Transverse colon (tissue), 4 donors: ENCODE results near the gene KATNBL1. TPM values are rescaled to one million over a fixed set of nuclear protein-coding genes. Genes with fewer than 3 reads are reported as not detected.

Source experiments
- DNase-seq: peaks from one replicate; pipeline ENCODE4 v3.0.0-alpha.2; 2019
- H3K27ac ChIP-seq, 4 donors: fragments of 200-600 bp; sonication (generic); 2 replicates each; pipeline ENCODE4 v1.5.1; 2016 to 2018; ENCODE audit warnings: inconsistent platforms in 4 of 4
- H3K27me3 ChIP-seq: fragments of 200-600 bp; sonication (generic); 2 replicates; pipeline ENCODE4 v1.5.1; 2017; ENCODE audit warnings: inconsistent platforms
- H3K36me3 ChIP-seq, 4 donors: fragments of 200-600 bp; sonication (generic); 2 replicates each; pipeline ENCODE4 v1.5.1; 2017 to 2019; ENCODE audit warnings: inconsistent platforms in 4 of 4
- H3K4me1 ChIP-seq, 4 donors: fragments of 200-600 bp; sonication (generic); 2 replicates each; pipeline ENCODE4 v1.5.1; 2017 to 2020; ENCODE audit warnings: inconsistent platforms in 4 of 4
- H3K4me3 ChIP-seq, 4 donors: fragments of 200-600 bp; sonication (generic); 1 replicate in 1 of 4; 2 replicates in 3 of 4; pipeline versions ENCODE4 v1.5.1 to v1.6.1; 2017 to 2019; ENCODE audit warnings: inconsistent platforms in 4 of 4
- H3K9me3 ChIP-seq, 2 donors: fragments of 200-600 bp; sonication (generic); 2 replicates each; pipeline ENCODE4 v1.5.1; 2017 to 2019; ENCODE audit warnings: inconsistent platforms in 2 of 2
- CTCF ChIP-seq, 5 experiments: fragments of 200-600 bp in 3 of 5; fragments of 450-650 bp in 2 of 5; sonication (generic) in 3 of 5; IDR thresholded peaks; 1 replicate in 2 of 5; 2 replicates in 3 of 5; pipeline ENCODE4 v1.5.1; 2016 to 2017; ENCODE audit warnings: antibody characterized with exemption in 5 of 5, inconsistent platforms in 3 of 5, mild to moderate bottlenecking in 2 of 5, moderate library complexity in 1 of 5
- EP300 ChIP-seq: sonication (generic); formaldehyde crosslinking; IDR thresholded peaks from one replicate; pipeline ENCODE4 v1.6.1; 2017; ENCODE audit warnings: antibody characterized with exemption, low read depth
- POLR2A ChIP-seq: fragments of 450-650 bp; IDR thresholded peaks from one replicate; pipeline ENCODE4 v1.6.1; 2016; ENCODE audit warnings: antibody characterized with exemption, mild to moderate bottlenecking, moderate library complexity
- POLR2AphosphoS5 ChIP-seq, 3 donors: sonication (generic); formaldehyde crosslinking; IDR thresholded peaks; one replicate each; pipeline ENCODE4 v1.6.1; 2016; ENCODE audit warnings: antibody characterized with exemption in 3 of 3
- WGBS, 2 donors: methylation state at CpG; one replicate each; pipeline ENCODE4 v1.1.5; 2018; ENCODE audit warnings: low coverage in 1 of 2; 5-methylcytosine and 5-hydroxymethylcytosine counted together
- in situ Hi-C, 4 donors: fragments of 200-750 bp; cut with MboI; loops; one replicate each; pipeline versions ENCODE4 v1.15.0 to v1.15.1; 2017; ENCODE audit warnings: low sequenced_read_pairs in 3 of 4, low pct_ligation_motif_present in 1 of 4, low pct_unique_long_range_greater_than_20kb in 1 of 4
- intact Hi-C: fragments of 100-400 bp; cut with DNase I; formaldehyde crosslinking; loops from one replicate; pipeline ENCODE4 v1.15.1; 2023; ENCODE audit warnings: low total_unique reads
- total RNA-seq, 4 donors: library from RNA; depleted of rRNA; stranded (reverse); fragments of >200 nt; gene quantifications; one replicate each; pipeline ENCODE4 v1.1.0, GENCODE V29; 2016

KATNBL1 gene
- total RNA-seq, 4 donors from 2014 or later: 41.1 to 137 (median 80.3) TPM

- DNase-seq: no peak
- no peak overlapping the region for H3K27ac ChIP-seq
- no peaks in the 10 kb centered on the region for H3K4me1 ChIP-seq
- no peaks in the 10 kb centered on the region for H3K9me3 ChIP-seq
- TF ChIP-seq CTCF (IDR thresholded peaks at IDR 0.05) (no peak), EP300 (no peak), POLR2A (no peak), POLR2AphosphoS5 (IDR thresholded peaks at IDR 0.05) (no peak)
- intact Hi-C loops (loop anchor here (10.0 kb wide), 1 partner anchor 117 kb away; the partner anchor contains the start of gene LPCAT4), in situ Hi-C loops (loop anchor here in 3 of 4 donors (10.0 to 25.0 kb wide), 4 partner anchors 97 to 339 kb away; partner anchors contain the start of genes GOLGA8B (in 2 of the 3), LPCAT4 (in 2 of the 3), NOP10 (in 1 of the 3) and NUTM1 (in 1 of the 3))
- H3K4me3 ChIP-seq: no peak overlapping the region
- peaks cover 0 to 58% (median 5%) of the 10 kb centered on the region in 4 donors for H3K36me3 ChIP-seq
- no peaks in the 10 kb centered on the region for H3K27me3 ChIP-seq
- WGBS, 2 donors: 100% methylated on average over 1 of the region's 1 CpG
These were observed 38.3 kb upstream of the KATNBL1 start for GRCh38 chr15:34248190-34248589.

- H3K4me1 ChIP-seq: no peaks in the 10 kb centered on the region
- intact Hi-C loops (loop anchor here (10.0 kb wide), 1 partner anchor 118 kb away; the partner anchor contains the start of gene LPCAT4), in situ Hi-C loops (loop anchor here in 3 of 4 donors (10.0 to 25.0 kb wide), 4 partner anchors 98 to 341 kb away; partner anchors contain the start of genes GOLGA8B (in 2 of the 3), LPCAT4 (in 2 of the 3), NOP10 (in 1 of the 3) and NUTM1 (in 1 of the 3))
- no peak overlapping the region for H3K27ac ChIP-seq
- WGBS, 2 donors: 84 to 99% methylated on average over 6 to 9 of the region's 9 CpGs
- H3K36me3 ChIP-seq: peaks cover 0 to 53% (median 5%) of the 10 kb centered on the region in 4 donors
- H3K27me3 ChIP-seq: no peaks in the 10 kb centered on the region
- H3K4me3 ChIP-seq: no peak overlapping the region
- TF ChIP-seq CTCF (IDR thresholded peaks at IDR 0.05): no peak
- TF ChIP-seq EP300: no peak
- no peak for TF ChIP-seq POLR2A
- no peak for TF ChIP-seq POLR2AphosphoS5 (IDR thresholded peaks at IDR 0.05)
- DNase-seq: no peak
- H3K9me3 ChIP-seq: no peaks in the 10 kb centered on the region
These were observed 36.5 kb upstream of the KATNBL1 start for GRCh38 chr15:34246276-34246976.

- H3K4me3 ChIP-seq: no peak overlapping the region
- no peaks in the 10 kb centered on the region for H3K27me3 ChIP-seq
- in situ Hi-C loops (loop anchor here in 3 of 4 donors (10.0 to 25.0 kb wide), 4 partner anchors 102 to 344 kb away; partner anchors contain the start of genes GOLGA8B (in 2 of the 3), LPCAT4 (in 2 of the 3), NOP10 (in 1 of the 3) and NUTM1 (in 1 of the 3)), intact Hi-C loops (loop anchor here (10.0 kb wide), 1 partner anchor 122 kb away; the partner anchor contains the start of gene LPCAT4)
- TF ChIP-seq POLR2AphosphoS5 (IDR thresholded peaks at IDR 0.05) (no peak), EP300 (no peak), CTCF (IDR thresholded peaks at IDR 0.05) (no peak), POLR2A (no peak)
- H3K27ac ChIP-seq: no peak overlapping the region
- 63 to 82% methylated on average over 3 of the region's 3 CpGs for WGBS, 2 donors
- H3K9me3 ChIP-seq: no peaks in the 10 kb centered on the region
- no peak for DNase-seq
- peaks cover 0 to 41% (median 8%) of the 10 kb centered on the region in 4 donors for H3K36me3 ChIP-seq
- no peaks in the 10 kb centered on the region for H3K4me1 ChIP-seq
These were observed 33.3 kb upstream of the KATNBL1 start for GRCh38 chr15:34243226-34243625.

- WGBS, 2 donors: 73 to 81% methylated on average over 4 of the region's 4 CpGs
- H3K27ac ChIP-seq: no peak overlapping the region
- TF ChIP-seq POLR2AphosphoS5 (IDR thresholded peaks at IDR 0.05) (no peak), EP300 (no peak), CTCF (IDR thresholded peaks at IDR 0.05) (no peak), POLR2A (no peak)
- H3K4me3 ChIP-seq: no peak overlapping the region
- H3K9me3 ChIP-seq: no peaks in the 10 kb centered on the region
- H3K27me3 ChIP-seq: no peaks in the 10 kb centered on the region
- in situ Hi-C loops (loop anchor here in 3 of 4 donors (10.0 to 25.0 kb wide), 4 partner anchors 102 to 345 kb away; partner anchors contain the start of genes GOLGA8B (in 2 of the 3), LPCAT4 (in 2 of the 3), NOP10 (in 1 of the 3) and NUTM1 (in 1 of the 3)), intact Hi-C loops (loop anchor here (10.0 kb wide), 1 partner anchor 122 kb away; the partner anchor contains the start of gene LPCAT4)
- H3K4me1 ChIP-seq: no peaks in the 10 kb centered on the region
- peaks cover 0 to 47% (median 9%) of the 10 kb centered on the region in 4 donors for H3K36me3 ChIP-seq
- DNase-seq: no peak
These were observed 32.4 kb upstream of the KATNBL1 start for GRCh38 chr15:34242331-34242710.
